Activated T-cell treated with anti-CD3 and anti-CD28 coated beads, Interleukin-2, amount 50 U/mL, for 4 hours (primary cell): ENCODE results near the gene ANKRD39. TPM values are rescaled to one million over a fixed set of nuclear protein-coding genes. Genes with fewer than 3 reads are reported as not detected.

ENCODE experiments used
- ATAC-seq, 2 donors: fragments of 200-7000 bp; cut with Tn5 transposase; one replicate each; pipeline ENCODE4 v1.10.0; 2021
- DNase-seq: peaks from one replicate; pipeline ENCODE4 v3.0.0-alpha.2; 2020
- H3K27me3 Mint-ChIP-seq: one replicate; pipeline ENCODE4 v1.8.0; 2021; ENCODE audit warnings: low read depth, mixed read lengths
- H3K36me3 Mint-ChIP-seq: one replicate; pipeline ENCODE4 v1.8.0; 2022; ENCODE audit warnings: mixed read lengths; ENCODE audit not compliant: insufficient read depth
- H3K4me1 Mint-ChIP-seq: one replicate; pipeline ENCODE4 v1.8.0; 2021; ENCODE audit warnings: low read depth, mixed read lengths
- H3K4me3 Mint-ChIP-seq: one replicate; pipeline ENCODE4 v1.8.0; 2021; ENCODE audit warnings: mild to moderate bottlenecking, moderate library complexity, mixed read lengths
- H3K9me3 Mint-ChIP-seq: one replicate; pipeline ENCODE4 v1.8.0; 2021; ENCODE audit warnings: mixed read lengths
- total RNA-seq, 3 donors: library from RNA; stranded (reverse); gene quantifications; one replicate each; pipeline ENCODE4 v1.2.1, GENCODE V29; 2021

ANKRD39 gene
- total RNA-seq, 3 donors from 2014 or later, result 42.4 to 44.4 (median 44.3) TPM

- Mint-ChIP-seq H3K4me1 (peaks cover 4% of the 10 kb centered on the region), H3K4me3 (no peak overlapping the region), H3K9me3 (no peaks in the 10 kb centered on the region), H3K36me3 (peaks cover 7% of the 10 kb centered on the region), H3K27me3 (no peaks in the 10 kb centered on the region)
- DNase-seq (no peak), ATAC-seq (no peak)
These were observed 58.2 kb downstream of the ANKRD39 start for GRCh38 chr2:96799623-96799935.

GRCh38 chr2:96798733-96799622 is 58.8 kb downstream of the ANKRD39 start:
- peaks cover 7% of the 10 kb centered on the region for H3K36me3 Mint-ChIP-seq
- peaks cover 4% of the 10 kb centered on the region for H3K4me1 Mint-ChIP-seq
- no peaks in the 10 kb centered on the region for H3K9me3 Mint-ChIP-seq
- no peak overlapping the region for H3K4me3 Mint-ChIP-seq
- no peak for DNase-seq
- ATAC-seq, result no peak
- H3K27me3 Mint-ChIP-seq, result no peaks in the 10 kb centered on the region

Other genes with a start within 250 kb of the ANKRD39 start
- 10 to 100 TPM; 29.1 to 32.3 (median 31.3) TPM for gene KANSL3, start 219.7 kb downstream of the ANKRD39 start, total RNA-seq
- not detected for gene FER1L5, start 215.3 kb downstream of the ANKRD39 start, total RNA-seq
- gene LMAN2L, start 118.0 kb downstream of the ANKRD39 start, total RNA-seq, result 1 to 10 TPM; 7.0 to 9.1 (median 8.6) TPM
- 1 to 10 TPM; 6.3 to 6.9 (median 6.4) TPM for gene CNNM4, start 97.1 kb downstream of the ANKRD39 start, total RNA-seq
- 10 to 100 TPM; 22.8 to 26.1 (median 24.4) TPM for gene CNNM3, start 41.7 kb downstream of the ANKRD39 start, total RNA-seq
- gene ANKRD23, start 14.0 kb downstream of the ANKRD39 start, total RNA-seq, result 1 to 10 TPM; 2.9 to 6.3 (median 4.6) TPM
- 1 to 10 TPM; 7.5 to 9.7 (median 9.0) TPM for gene SEMA4C, start 12.1 kb upstream of the ANKRD39 start, total RNA-seq
- under 1 TPM in 2 of 3 donors, not detected in 1; 0.25 to 0.33 TPM for gene FAM178B, start 128.6 kb upstream of the ANKRD39 start, total RNA-seq
- gene FAHD2B, start 236.9 kb upstream of the ANKRD39 start, total RNA-seq, result 1 to 10 TPM; 7.0 to 8.5 (median 7.6) TPM